Panc1 (cell line): ENCODE measurements around the gene MYL9. TPM values are rescaled to one million over a fixed set of nuclear protein-coding genes. Genes with fewer than 3 reads are reported as not detected.

Experiments
- ATAC-seq: fragments of 200-7000 bp; cut with Tn5 transposase; 2 replicates; pipeline ENCODE4 v1.9.1; 2020; ENCODE audit warnings: mild to moderate bottlenecking, moderate library complexity
- BruUV-seq: library from RNA; stranded (reverse); fragments of 400-500 nt; replicated peaks from 2 replicates; lab custom pipeline; 2021; lab: Mats Ljungman, UMichigan
- CTCF ChIA-PET: fragments of 300-600 bp; sonication (Branson Sonifier 250); formaldehyde crosslinking; loops from one replicate; lab custom pipeline; 2022; ENCODE audit warnings: antibody characterized with exemption; lab: Charles Lee
- POLR2A ChIA-PET: fragments of 300-600 bp; sonication (Branson Sonifier 250); formaldehyde crosslinking; loops from one replicate; lab custom pipeline; 2022; ENCODE audit warnings: antibody characterized with exemption; lab: Charles Lee
- DNase-seq: peaks from one replicate; pipeline ENCODE4 v3.0.0-alpha.2; 2010; ENCODE audit warnings: low read depth, low spot score
- H3K27ac ChIP-seq: 2 replicates; pipeline ENCODE4 v1.5.1; 2011; ENCODE audit warnings: mild to moderate bottlenecking, low read length, inconsistent platforms
- H3K27me3 ChIP-seq: fragments of 200-500 bp; sonication (Bioruptor generic); 2 replicates; pipeline ENCODE4 v1.6.0; 2014; ENCODE audit warnings: low read length, inconsistent platforms; ENCODE audit not compliant: control insufficient read depth, insufficient read depth
- H3K36me3 ChIP-seq: fragments of 200-500 bp; sonication (Bioruptor generic); 2 replicates; pipeline ENCODE4 v1.5.1; 2014; ENCODE audit warnings: inconsistent platforms, mild to moderate bottlenecking, low read length, moderate library complexity; ENCODE audit not compliant: control insufficient read depth, insufficient read depth
- H3K4me1 ChIP-seq: 2 replicates; pipeline ENCODE4 v1.5.1; 2011; ENCODE audit warnings: inconsistent platforms, mild to moderate bottlenecking, low read length, moderate library complexity; ENCODE audit not compliant: control insufficient read depth, insufficient read depth
- H3K4me3 ChIP-seq, 2 experiments: 2 replicates each; pipeline ENCODE4 v1.5.1; 2011 to 2012; ENCODE audit warnings: low read depth in 2 of 2, low read length in 2 of 2, mild to moderate bottlenecking in 2 of 2, inconsistent platforms in 1 of 2, moderate library complexity in 1 of 2
- H3K9me3 ChIP-seq: fragments of 200-500 bp; sonication (Bioruptor generic); 2 replicates; pipeline ENCODE4 v1.5.1; 2014; ENCODE audit warnings: low read depth, mild to moderate bottlenecking, inconsistent platforms, low read length, moderate library complexity; ENCODE audit not compliant: control insufficient read depth, insufficient read depth
- POLR2AphosphoS5 ChIP-seq: IDR thresholded peaks from 2 replicates; pipeline ENCODE4 v1.6.1; 2012; ENCODE audit warnings: mild to moderate bottlenecking, low read depth, low read length, moderate library complexity
- SIN3A ChIP-seq: IDR thresholded peaks from 2 replicates; pipeline ENCODE4 v1.6.1; 2012; ENCODE audit warnings: low read depth, mild to moderate bottlenecking, low read length, moderate library complexity, borderline replicate concordance; ENCODE audit not compliant: insufficient read depth
- TCF7L2 ChIP-seq: IDR thresholded peaks from 2 replicates; pipeline ENCODE4 v1.6.1; 2011; ENCODE audit warnings: mild to moderate bottlenecking, low read depth, low read length, inconsistent platforms
- in situ Hi-C: cut with HindIII; loops from 2 replicates; pipeline ENCODE4 v1.10.0; 2016; ENCODE audit warnings: low sequenced_read_pairs, low pct_unique_long_range_greater_than_20kb
- intact Hi-C: fragments of 100-400 bp; cut with micrococcal nuclease; formaldehyde crosslinking; loops from one replicate; pipeline ENCODE4 v1.10.0; 2022; ENCODE audit not compliant: unreplicated experiment
- total RNA-seq: library from RNA; stranded (reverse); gene quantifications from one replicate; pipeline ENCODE4 v1.2.1, GENCODE V29; 2021; ENCODE audit not compliant: unreplicated experiment
- TF ChIP-seq, protein P1 (sequence below), 2 experiments: IDR thresholded peaks; 2 replicates each; pipeline ENCODE4 v1.6.1; 2011 to 2012; ENCODE audit warnings: low read depth in 2 of 2, control low read depth in 1 of 2, low read length in 1 of 2, mild to moderate bottlenecking in 1 of 2, moderate library complexity in 1 of 2; ENCODE audit not compliant: insufficient read depth in 1 of 2
- TF ChIP-seq, protein P2 (sequence below): fragments of 450-650 bp; IDR thresholded peaks from 2 replicates; pipeline ENCODE4 v1.5.1; 2017; ENCODE audit warnings: mild to moderate bottlenecking

The MYL9 gene
- total RNA-seq, 1 experiment from 2014 or later = 107 TPM

DNA sequence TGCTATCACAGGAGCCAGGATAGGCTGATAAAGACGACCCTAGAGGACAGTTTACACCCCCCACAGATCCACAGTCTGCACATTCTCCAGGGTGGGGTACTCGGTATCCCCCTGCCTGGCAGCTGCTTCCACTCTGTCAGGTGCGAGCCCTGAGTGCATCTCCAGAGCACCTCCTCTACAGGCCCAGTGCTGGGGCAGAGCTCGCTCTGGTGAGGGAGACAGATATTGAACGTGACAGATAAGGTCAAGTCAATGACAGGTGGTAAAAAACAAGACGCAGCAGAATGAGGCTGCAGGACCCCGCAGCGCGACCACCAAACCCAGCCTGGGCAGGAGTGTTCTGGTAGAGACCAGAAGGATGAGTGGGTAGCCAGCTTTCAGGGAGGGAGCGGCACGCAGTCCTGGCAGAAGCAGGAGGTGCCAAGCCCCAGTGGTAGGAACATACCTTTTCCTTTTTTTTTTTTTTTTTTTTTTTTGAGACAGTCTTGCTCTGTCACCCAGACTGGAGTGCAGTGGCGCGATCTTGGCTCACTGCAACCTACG is 12.4 kb upstream of the MYL9 start:
- no peaks in the 10 kb centered on the region for H3K27me3 ChIP-seq
- in situ Hi-C loops = no loop called here

DNA sequence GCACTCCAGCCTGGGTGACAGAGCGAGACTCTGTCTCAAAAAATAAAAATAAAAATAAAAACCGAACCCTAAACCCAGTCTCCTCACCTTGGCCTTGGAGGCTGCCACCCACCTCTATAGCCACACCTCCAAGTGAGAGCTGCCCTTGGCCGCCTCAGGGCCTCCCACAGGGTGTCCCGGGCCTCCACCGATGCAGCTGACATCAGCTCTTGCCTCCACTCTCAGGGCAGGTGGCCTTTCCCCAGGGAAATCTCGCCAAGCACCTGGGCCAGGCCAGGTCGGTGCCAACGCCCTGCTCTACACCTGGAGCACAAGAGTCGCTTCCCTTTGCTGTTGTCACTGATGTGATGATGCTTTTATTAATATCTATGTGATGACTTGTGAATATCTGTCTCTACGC is 8.9 kb upstream of the MYL9 start:
- in situ Hi-C loops (no loop called here), intact Hi-C loops (no loop called here)
- Histone ChIP-seq H3K4me3 (no peak overlapping the region), H3K36me3 (no peaks in the 10 kb centered on the region; the same call in 1 of the 2 replicates), H3K27me3 (no peaks in the 10 kb centered on the region), H3K27ac (no peak overlapping the region), H3K9me3 (no peaks in the 10 kb centered on the region), H3K4me1 (no peaks in the 10 kb centered on the region)
- ATAC-seq (no peak), DNase-seq (no peak)
- BruUV-seq = no TSS peak
- POLR2A ChIA-PET = no interaction called here
- TF ChIP-seq TCF7L2 (no peak), POLR2AphosphoS5 (no peak), SIN3A (no peak)
- TF ChIP-seq, protein P1, sequence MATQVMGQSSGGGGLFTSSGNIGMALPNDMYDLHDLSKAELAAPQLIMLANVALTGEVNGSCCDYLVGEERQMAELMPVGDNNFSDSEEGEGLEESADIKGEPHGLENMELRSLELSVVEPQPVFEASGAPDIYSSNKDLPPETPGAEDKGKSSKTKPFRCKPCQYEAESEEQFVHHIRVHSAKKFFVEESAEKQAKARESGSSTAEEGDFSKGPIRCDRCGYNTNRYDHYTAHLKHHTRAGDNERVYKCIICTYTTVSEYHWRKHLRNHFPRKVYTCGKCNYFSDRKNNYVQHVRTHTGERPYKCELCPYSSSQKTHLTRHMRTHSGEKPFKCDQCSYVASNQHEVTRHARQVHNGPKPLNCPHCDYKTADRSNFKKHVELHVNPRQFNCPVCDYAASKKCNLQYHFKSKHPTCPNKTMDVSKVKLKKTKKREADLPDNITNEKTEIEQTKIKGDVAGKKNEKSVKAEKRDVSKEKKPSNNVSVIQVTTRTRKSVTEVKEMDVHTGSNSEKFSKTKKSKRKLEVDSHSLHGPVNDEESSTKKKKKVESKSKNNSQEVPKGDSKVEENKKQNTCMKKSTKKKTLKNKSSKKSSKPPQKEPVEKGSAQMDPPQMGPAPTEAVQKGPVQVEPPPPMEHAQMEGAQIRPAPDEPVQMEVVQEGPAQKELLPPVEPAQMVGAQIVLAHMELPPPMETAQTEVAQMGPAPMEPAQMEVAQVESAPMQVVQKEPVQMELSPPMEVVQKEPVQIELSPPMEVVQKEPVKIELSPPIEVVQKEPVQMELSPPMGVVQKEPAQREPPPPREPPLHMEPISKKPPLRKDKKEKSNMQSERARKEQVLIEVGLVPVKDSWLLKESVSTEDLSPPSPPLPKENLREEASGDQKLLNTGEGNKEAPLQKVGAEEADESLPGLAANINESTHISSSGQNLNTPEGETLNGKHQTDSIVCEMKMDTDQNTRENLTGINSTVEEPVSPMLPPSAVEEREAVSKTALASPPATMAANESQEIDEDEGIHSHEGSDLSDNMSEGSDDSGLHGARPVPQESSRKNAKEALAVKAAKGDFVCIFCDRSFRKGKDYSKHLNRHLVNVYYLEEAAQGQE (IDR thresholded peaks at IDR 0.05; ENCODE audit: insufficient read depth in 1 of 2, low read depth in 2 of 2, low read length in 1 of 2) = no peak
- TF ChIP-seq, protein P2, sequence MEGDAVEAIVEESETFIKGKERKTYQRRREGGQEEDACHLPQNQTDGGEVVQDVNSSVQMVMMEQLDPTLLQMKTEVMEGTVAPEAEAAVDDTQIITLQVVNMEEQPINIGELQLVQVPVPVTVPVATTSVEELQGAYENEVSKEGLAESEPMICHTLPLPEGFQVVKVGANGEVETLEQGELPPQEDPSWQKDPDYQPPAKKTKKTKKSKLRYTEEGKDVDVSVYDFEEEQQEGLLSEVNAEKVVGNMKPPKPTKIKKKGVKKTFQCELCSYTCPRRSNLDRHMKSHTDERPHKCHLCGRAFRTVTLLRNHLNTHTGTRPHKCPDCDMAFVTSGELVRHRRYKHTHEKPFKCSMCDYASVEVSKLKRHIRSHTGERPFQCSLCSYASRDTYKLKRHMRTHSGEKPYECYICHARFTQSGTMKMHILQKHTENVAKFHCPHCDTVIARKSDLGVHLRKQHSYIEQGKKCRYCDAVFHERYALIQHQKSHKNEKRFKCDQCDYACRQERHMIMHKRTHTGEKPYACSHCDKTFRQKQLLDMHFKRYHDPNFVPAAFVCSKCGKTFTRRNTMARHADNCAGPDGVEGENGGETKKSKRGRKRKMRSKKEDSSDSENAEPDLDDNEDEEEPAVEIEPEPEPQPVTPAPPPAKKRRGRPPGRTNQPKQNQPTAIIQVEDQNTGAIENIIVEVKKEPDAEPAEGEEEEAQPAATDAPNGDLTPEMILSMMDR = no peak
- CTCF ChIA-PET = no interaction called here

More for the DNA sequence above, 12.4 kb upstream of the MYL9 start:
- CTCF ChIA-PET = no interaction called here
- TF ChIP-seq SIN3A = no peak
- no peak for TF ChIP-seq POLR2AphosphoS5
- TF ChIP-seq, protein P1 (IDR thresholded peaks at IDR 0.05; ENCODE audit: insufficient read depth in 1 of 2, low read depth in 2 of 2, low read length in 1 of 2) = no peak
- TF ChIP-seq, protein P2 = no peak
- TF ChIP-seq TCF7L2 = no peak
- DNase-seq = no peak
- Histone ChIP-seq H3K9me3 (no peaks in the 10 kb centered on the region), H3K4me1 (no peaks in the 10 kb centered on the region), H3K27ac (no peak overlapping the region), H3K36me3 (peaks cover 2% of the 10 kb centered on the region; the same call in 1 of the 2 replicates), H3K4me3 (no peak overlapping the region)
- no peak for ATAC-seq
- POLR2A ChIA-PET = interaction anchor here (0.6 kb wide), 2 partner anchors 9 to 45 kb away, joined by 6 to 10 read pairs; no protein-coding TSS in a partner anchor
- no TSS peak for BruUV-seq
- intact Hi-C loops = no loop called here
